ENCODE measurements around the gene BAIAP3.
"Not testable (repeated sequence)": the region's sequence is repeated elsewhere in the genome, so short reads cannot be mapped to it uniquely, and the experiment has no call there.

The BAIAP3 gene

GRCh38 chr16:1333149-1333812 is at the start of gene BAIAP3:
Gene BAIAP3 (plus strand): TSS chr16:1333645. CDS start chr16:1338550, 4,905 bp downstream.
- Mint-ChIP-seq H3K9me3 (no peaks in the 10 kb centered on the region), H3K27me3 (peaks cover 75% of the 10 kb centered on the region), H3K27ac (no peak within 1 kb of the TSS), H3K4me3 (peak within 1 kb of the TSS; percentile 61), H3K4me1 (peaks cover 21% of the 10 kb centered on the region), H3K36me3 (no peaks in the 10 kb centered on the region)
- DNase-seq: peak; percentile 76
- CTCF ChIA-PET: no interaction called here

GRCh38 chr16:1283996-1284616 is 49.3 kb upstream of the BAIAP3 start:
- DNase-seq: no peak
- no peaks in the 10 kb centered on the region for H3K9me3 Mint-ChIP-seq
- H3K27ac Mint-ChIP-seq: no peak overlapping the region
- CTCF ChIA-PET: no interaction called here
- H3K4me1 Mint-ChIP-seq: no peaks in the 10 kb centered on the region
- H3K27me3 Mint-ChIP-seq: peaks cover 63% of the 10 kb centered on the region
- H3K36me3 Mint-ChIP-seq: no peaks in the 10 kb centered on the region
- H3K4me3 Mint-ChIP-seq: no peak overlapping the region

- CTCF ChIA-PET: no interaction called here
- no peaks in the 10 kb centered on the region for H3K4me1 Mint-ChIP-seq
Observed at GRCh38 chr16:1285669-1286512, 47.6 kb upstream of the BAIAP3 start.

GRCh38 chr16:1286513-1287094 is 46.8 kb upstream of the BAIAP3 start:
- no peaks in the 10 kb centered on the region for H3K9me3 Mint-ChIP-seq
- CTCF ChIA-PET: no interaction called here
- no peak overlapping the region for H3K4me3 Mint-ChIP-seq
- no peaks in the 10 kb centered on the region for H3K4me1 Mint-ChIP-seq
- H3K27ac Mint-ChIP-seq: no peak overlapping the region
- no peak for DNase-seq
- H3K27me3 Mint-ChIP-seq: peaks cover 83% of the 10 kb centered on the region
- no peaks in the 10 kb centered on the region for H3K36me3 Mint-ChIP-seq

More at GRCh38 chr16:1285669-1286512, 47.6 kb upstream of the BAIAP3 start:
- no peak overlapping the region for H3K27ac Mint-ChIP-seq
- peaks cover 77% of the 10 kb centered on the region for H3K27me3 Mint-ChIP-seq
- no peak overlapping the region for H3K4me3 Mint-ChIP-seq
- no peak for DNase-seq
- no peaks in the 10 kb centered on the region for H3K36me3 Mint-ChIP-seq
- no peaks in the 10 kb centered on the region for H3K9me3 Mint-ChIP-seq

GRCh38 chr16:1287982-1288670 is 45.3 kb upstream of the BAIAP3 start:
- Mint-ChIP-seq H3K4me3 (no peak overlapping the region), H3K27ac (no peak overlapping the region), H3K36me3 (no peaks in the 10 kb centered on the region), H3K9me3 (no peaks in the 10 kb centered on the region), H3K27me3 (peaks cover 89% of the 10 kb centered on the region), H3K4me1 (no peaks in the 10 kb centered on the region)
- DNase-seq: no peak
- CTCF ChIA-PET: no interaction called here

GRCh38 chr16:1288813-1289476 is 44.5 kb upstream of the BAIAP3 start:
- CTCF ChIA-PET: no interaction called here
- Mint-ChIP-seq H3K27me3 (peaks cover 90% of the 10 kb centered on the region), H3K4me1 (no peaks in the 10 kb centered on the region), H3K27ac (no peak overlapping the region), H3K36me3 (no peaks in the 10 kb centered on the region), H3K9me3 (no peaks in the 10 kb centered on the region), H3K4me3 (no peak overlapping the region)
- DNase-seq: no peak

GRCh38 chr16:1289477-1289866 is 44.0 kb upstream of the BAIAP3 start:
- Mint-ChIP-seq H3K4me3 (no peak overlapping the region), H3K9me3 (no peaks in the 10 kb centered on the region), H3K4me1 (no peaks in the 10 kb centered on the region), H3K27ac (no peak overlapping the region), H3K36me3 (no peaks in the 10 kb centered on the region), H3K27me3 (peaks cover 90% of the 10 kb centered on the region)
- CTCF ChIA-PET: no interaction called here
- no peak for DNase-seq

- CTCF ChIA-PET: no interaction called here
- Mint-ChIP-seq H3K27me3 (peaks cover 95% of the 10 kb centered on the region), H3K4me3 (no peak overlapping the region), H3K36me3 (no peaks in the 10 kb centered on the region), H3K4me1 (no peaks in the 10 kb centered on the region), H3K9me3 (no peaks in the 10 kb centered on the region), H3K27ac (no peak overlapping the region)
- no peak for DNase-seq
Observed at GRCh38 chr16:1290063-1290501, 43.4 kb upstream of the BAIAP3 start.

GRCh38 chr16:1290860-1291575 is 42.4 kb upstream of the BAIAP3 start:
- Mint-ChIP-seq H3K4me3 (no peak overlapping the region), H3K27ac (no peak overlapping the region), H3K9me3 (no peaks in the 10 kb centered on the region), H3K4me1 (no peaks in the 10 kb centered on the region), H3K36me3 (no peaks in the 10 kb centered on the region), H3K27me3 (peaks cover 94% of the 10 kb centered on the region)
- DNase-seq: no peak
- CTCF ChIA-PET: no interaction called here

- no peak overlapping the region for H3K27ac Mint-ChIP-seq
- no peaks in the 10 kb centered on the region for H3K9me3 Mint-ChIP-seq
- CTCF ChIA-PET: no interaction called here
- no peaks in the 10 kb centered on the region for H3K4me1 Mint-ChIP-seq
- H3K36me3 Mint-ChIP-seq: no peaks in the 10 kb centered on the region
- no peak for DNase-seq
- H3K4me3 Mint-ChIP-seq: no peak overlapping the region
- peaks cover 91% of the 10 kb centered on the region for H3K27me3 Mint-ChIP-seq
Observed at GRCh38 chr16:1291576-1291974, 41.9 kb upstream of the BAIAP3 start.

- CTCF ChIA-PET, H3K4me1 Mint-ChIP-seq, H3K36me3 Mint-ChIP-seq, DNase-seq, H3K27ac Mint-ChIP-seq, H3K9me3 Mint-ChIP-seq, H3K4me3 Mint-ChIP-seq: not testable (repeated sequence)
- H3K27me3 Mint-ChIP-seq: peaks cover 92% of the 10 kb centered on the region
Observed at GRCh38 chr16:1292208-1292607, 41.2 kb upstream of the BAIAP3 start.

GRCh38 chr16:1292808-1293207 is 40.6 kb upstream of the BAIAP3 start:
- H3K4me1 Mint-ChIP-seq, H3K9me3 Mint-ChIP-seq, H3K36me3 Mint-ChIP-seq, H3K27ac Mint-ChIP-seq, H3K4me3 Mint-ChIP-seq, CTCF ChIA-PET, DNase-seq: not testable (repeated sequence)
- peaks cover 86% of the 10 kb centered on the region for H3K27me3 Mint-ChIP-seq

- no peak overlapping the region for H3K27ac Mint-ChIP-seq
- CTCF ChIA-PET: no interaction called here
- peaks cover 85% of the 10 kb centered on the region for H3K27me3 Mint-ChIP-seq
- H3K4me1 Mint-ChIP-seq: peaks cover 6% of the 10 kb centered on the region
- no peaks in the 10 kb centered on the region for H3K9me3 Mint-ChIP-seq
- H3K4me3 Mint-ChIP-seq: no peak overlapping the region
- no peak for DNase-seq
- no peaks in the 10 kb centered on the region for H3K36me3 Mint-ChIP-seq
Observed at GRCh38 chr16:1293921-1294656, 39.4 kb upstream of the BAIAP3 start.
